Lung (tissue), 12 donors: Measurements from ENCODE around the gene TF. TPM values are rescaled to one million over a fixed set of nuclear protein-coding genes. Genes with fewer than 3 reads are reported as not detected.

ENCODE experiments used
- ATAC-seq: fragments of 200-7000 bp; cut with Tn5 transposase; one replicate; pipeline ENCODE4 v1.9.1; 2020; ENCODE audit warnings: moderate number of reproducible peaks; ENCODE audit not compliant: insufficient read depth, low FRiP score
- DNase-seq, 3 donors: peaks; one replicate each; pipeline ENCODE4 v3.0.0-alpha.2; 2013 to 2017
- H3K27ac ChIP-seq, 2 donors: one replicate each; pipeline ENCODE4 v1.5.1; 2013; ENCODE audit warnings: mild to moderate bottlenecking in 2 of 2, moderate library complexity in 2 of 2, control low read depth in 1 of 2, inconsistent platforms in 1 of 2, low read depth in 1 of 2, low read length in 1 of 2
- H3K27me3 ChIP-seq, 3 donors: one replicate each; pipeline ENCODE4 v1.5.1; 2013; ENCODE audit warnings: low read length in 2 of 3; ENCODE audit not compliant: control insufficient read depth in 3 of 3, insufficient read depth in 3 of 3
- H3K36me3 ChIP-seq, 4 donors: one replicate each; pipeline ENCODE4 v1.5.1; 2013; ENCODE audit warnings: low read length in 4 of 4, mild to moderate bottlenecking in 1 of 4, moderate library complexity in 1 of 4; ENCODE audit not compliant: control insufficient read depth in 4 of 4, insufficient read depth in 4 of 4
- H3K4me1 ChIP-seq, 5 donors: one replicate each; pipeline ENCODE4 v1.5.1; 2013; ENCODE audit warnings: low read length in 5 of 5, mild to moderate bottlenecking in 2 of 5, moderate library complexity in 1 of 5; ENCODE audit not compliant: control insufficient read depth in 5 of 5, insufficient read depth in 5 of 5
- H3K4me3 ChIP-seq: one replicate; pipeline ENCODE4 v1.5.1; 2013; ENCODE audit warnings: mild to moderate bottlenecking, control low read depth, moderate library complexity
- H3K9ac ChIP-seq, 2 donors: one replicate each; pipeline ENCODE4 v1.5.1; 2013; ENCODE audit warnings: low read length in 2 of 2, control low read depth in 1 of 2; ENCODE audit not compliant: insufficient read depth in 1 of 2
- H3K9me3 ChIP-seq, 4 donors: one replicate each; pipeline ENCODE4 v1.5.1; 2013; ENCODE audit warnings: low read length in 3 of 4, mild to moderate bottlenecking in 1 of 4, moderate library complexity in 1 of 4; ENCODE audit not compliant: control insufficient read depth in 4 of 4, insufficient read depth in 3 of 4
- WGBS, 2 donors: extraction: QIAGEN DNeasy Blood & Tissue Kit; methylation state at CpG; one replicate each; pipeline ENCODE4 v1.1.7; 2013; 5-methylcytosine and 5-hydroxymethylcytosine counted together
- polyA plus RNA-seq, 2 donors: library from polyadenylated mRNA; stranded (reverse); fragments of 200-250 nt; gene quantifications; one replicate each; pipeline ENCODE4 v1.2.1, GENCODE V29; 2013
- total RNA-seq, 2 donors: library from RNA; depleted of rRNA in 1 of 2; stranded (reverse); fragments of >200 nt in 1 of 2; gene quantifications; one replicate each; pipeline ENCODE4 v1.2.1, GENCODE V29; 2014 to 2021
- TF ChIP-seq, protein P1 (sequence below): IDR thresholded peaks from 2 replicates; pipeline ENCODE4 v1.5.1; 2012; ENCODE audit warnings: mild to moderate bottlenecking; ENCODE audit errors: control extremely low read depth, extremely low read depth
- donor health status: control.
- donor health status: control.
- donor health status: Bipolar disorder and iron deficiency.
- donor health status: healthy.
- donor health status: DM: yes; HTN: yes; CAD: no.

Gene TF
- total and polyA plus RNA-seq, 4 donors, result 0.59 to 36.1 (median 15.7) TPM

DNA sequence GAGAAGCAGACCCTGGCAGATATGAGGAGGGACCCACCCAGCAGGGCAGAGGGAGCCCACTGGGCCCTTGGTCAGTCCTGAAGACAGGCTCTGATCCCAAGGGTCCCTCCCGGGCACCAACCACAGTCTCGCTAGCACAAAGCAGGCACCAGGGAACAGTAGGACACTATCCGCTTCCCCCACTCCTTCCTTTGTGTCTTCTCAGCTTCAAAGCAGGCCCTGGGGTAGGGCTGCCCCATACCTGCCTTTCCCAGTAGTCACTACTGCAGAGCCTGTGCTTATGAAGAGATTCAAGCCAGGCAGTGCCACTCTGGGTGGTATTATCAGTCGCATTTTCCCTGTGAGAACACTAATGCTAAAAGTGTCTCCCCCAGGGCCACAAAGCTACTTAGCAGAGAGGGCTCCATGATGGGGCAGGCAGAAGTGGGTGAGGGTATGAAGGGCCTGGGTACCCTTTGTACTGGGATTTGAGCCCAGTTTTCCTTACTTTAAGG is 92.2 kb downstream of the TF start:
- WGBS, 2 donors, result 94 to 95% methylated on average over 4 of the region's 4 CpGs
- Histone ChIP-seq H3K36me3 (peaks cover 0 to 3% (median 0%) of the 10 kb centered on the region in 4 donors), H3K9ac (no peak overlapping the region), H3K27ac (no peak overlapping the region), H3K27me3 (no peaks in the 10 kb centered on the region), H3K4me1 (no peaks in the 10 kb centered on the region), H3K9me3 (no peaks in the 10 kb centered on the region), H3K4me3 (no peak overlapping the region)
- ATAC-seq, result no peak
- TF ChIP-seq, protein P1, sequence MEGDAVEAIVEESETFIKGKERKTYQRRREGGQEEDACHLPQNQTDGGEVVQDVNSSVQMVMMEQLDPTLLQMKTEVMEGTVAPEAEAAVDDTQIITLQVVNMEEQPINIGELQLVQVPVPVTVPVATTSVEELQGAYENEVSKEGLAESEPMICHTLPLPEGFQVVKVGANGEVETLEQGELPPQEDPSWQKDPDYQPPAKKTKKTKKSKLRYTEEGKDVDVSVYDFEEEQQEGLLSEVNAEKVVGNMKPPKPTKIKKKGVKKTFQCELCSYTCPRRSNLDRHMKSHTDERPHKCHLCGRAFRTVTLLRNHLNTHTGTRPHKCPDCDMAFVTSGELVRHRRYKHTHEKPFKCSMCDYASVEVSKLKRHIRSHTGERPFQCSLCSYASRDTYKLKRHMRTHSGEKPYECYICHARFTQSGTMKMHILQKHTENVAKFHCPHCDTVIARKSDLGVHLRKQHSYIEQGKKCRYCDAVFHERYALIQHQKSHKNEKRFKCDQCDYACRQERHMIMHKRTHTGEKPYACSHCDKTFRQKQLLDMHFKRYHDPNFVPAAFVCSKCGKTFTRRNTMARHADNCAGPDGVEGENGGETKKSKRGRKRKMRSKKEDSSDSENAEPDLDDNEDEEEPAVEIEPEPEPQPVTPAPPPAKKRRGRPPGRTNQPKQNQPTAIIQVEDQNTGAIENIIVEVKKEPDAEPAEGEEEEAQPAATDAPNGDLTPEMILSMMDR, result no peak
- DNase-seq, result no peak

DNA sequence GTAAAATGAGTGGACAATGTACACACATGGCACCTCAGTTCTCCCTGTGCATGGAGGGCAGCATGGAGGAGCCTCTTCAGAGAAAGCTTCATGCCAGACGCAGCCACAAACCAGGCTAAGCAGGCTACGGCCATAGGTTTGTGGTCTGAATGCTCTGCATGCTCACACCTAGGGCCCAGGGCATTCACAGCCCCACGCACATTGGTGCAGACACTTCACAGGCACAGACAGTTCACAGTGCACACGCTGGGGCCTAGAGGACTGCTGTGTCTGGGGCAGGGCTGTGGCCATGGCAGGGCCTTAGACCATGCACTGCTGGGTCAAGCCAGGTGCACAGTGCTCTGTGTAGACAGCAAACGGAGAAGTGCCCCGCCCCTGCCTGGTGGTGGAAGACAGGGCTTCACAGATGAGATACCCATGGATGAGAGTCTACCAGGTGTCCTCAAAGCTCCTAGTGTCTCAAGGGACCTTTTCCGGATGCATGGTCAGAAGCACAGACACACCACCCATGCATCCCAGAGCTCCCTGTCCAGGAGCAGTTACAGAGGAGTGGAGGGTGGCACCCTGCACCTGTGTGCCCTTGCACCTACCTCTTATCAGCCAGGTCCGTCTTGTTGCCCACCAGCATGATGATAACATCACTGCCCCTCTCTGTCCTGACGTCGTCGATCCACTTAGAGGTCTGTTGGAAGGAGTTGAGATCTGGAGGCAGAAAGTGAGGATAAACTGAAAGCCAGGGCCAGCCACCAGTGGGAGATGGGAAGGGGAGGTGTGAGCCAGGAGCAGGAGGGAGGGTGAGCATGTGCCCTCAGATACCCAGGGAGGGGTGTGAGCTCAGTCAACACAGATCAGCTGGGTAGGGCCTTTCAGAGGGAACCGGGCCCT is 93.0 kb downstream of the TF start:
- Histone ChIP-seq H3K9me3 (peaks cover 0 to under 1% (median 0%) of the 10 kb centered on the region in 4 donors), H3K36me3 (no peaks in the 10 kb centered on the region), H3K27ac (no peak overlapping the region), H3K4me1 (no peaks in the 10 kb centered on the region), H3K4me3 (no peak overlapping the region), H3K9ac (no peak overlapping the region), H3K27me3 (no peaks in the 10 kb centered on the region)
- DNase-seq (no peak), ATAC-seq (no peak)
- 91 to 94% methylated on average over 12 of the region's 12 CpGs for WGBS, 2 donors
- TF ChIP-seq, protein P1, result no peak

DNA sequence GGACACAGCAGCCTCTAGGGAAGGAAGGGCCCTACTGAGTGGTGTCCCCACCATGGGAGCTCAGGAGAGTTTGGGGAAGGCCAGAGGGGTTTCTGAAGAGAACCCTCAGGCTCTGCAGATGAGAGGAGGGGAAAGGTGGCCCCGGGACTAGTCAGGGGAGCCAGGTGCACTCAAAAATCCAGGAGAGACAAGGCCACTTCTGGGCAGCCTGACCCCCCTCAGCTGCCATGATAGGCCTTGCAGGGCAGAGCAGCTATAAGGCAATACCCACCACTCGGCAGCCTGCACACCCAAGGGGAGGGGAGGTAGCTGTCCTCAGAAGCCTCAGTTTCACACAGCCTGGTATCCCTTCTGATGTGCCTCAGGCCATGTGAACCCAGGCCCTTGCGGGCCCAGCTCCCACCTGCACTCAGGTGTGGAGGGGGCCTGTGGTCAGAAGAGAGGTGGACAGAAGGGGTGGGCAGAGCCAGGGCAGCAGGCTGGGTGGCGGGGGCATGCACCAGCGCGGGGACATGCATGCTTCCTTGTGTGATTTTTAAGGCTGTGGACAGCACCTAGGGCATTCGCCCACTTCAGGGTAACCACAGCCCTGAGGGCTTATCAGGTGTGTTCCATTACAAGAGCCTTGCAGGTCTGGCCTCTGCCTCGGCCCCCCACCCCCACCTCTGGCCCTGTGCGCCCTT is 94.0 kb downstream of the TF start:
- Histone ChIP-seq H3K9ac (no peak overlapping the region), H3K27me3 (no peaks in the 10 kb centered on the region), H3K9me3 (peaks cover 0 to 1% (median 0%) of the 10 kb centered on the region in 4 donors), H3K4me1 (no peaks in the 10 kb centered on the region), H3K27ac (no peak overlapping the region), H3K4me3 (no peak overlapping the region), H3K36me3 (no peaks in the 10 kb centered on the region)
- TF ChIP-seq, protein P1, result no peak
- ATAC-seq, result no peak
- no peak for DNase-seq
- 91 to 94% methylated on average over 9 of the region's 9 CpGs for WGBS, 2 donors
